HepG2 (cell line): ENCODE results near the gene TJAP1. TPM values are rescaled to one million over a fixed set of nuclear protein-coding genes. Genes with fewer than 3 reads are reported as not detected.

Experiments used
- FOXC1 ChIP-seq: sonication (generic); formaldehyde crosslinking; IDR thresholded peaks from 2 replicates; pipeline ENCODE4 v1.8.0; 2022; ENCODE audit warnings: mild to moderate bottlenecking, missing genetic modification reagents, borderline replicate concordance
- HMGA1 ChIP-seq: sonication (generic); formaldehyde crosslinking; conservative IDR thresholded peaks from 2 replicates; pipeline ENCODE4 v1.4.0; 2020; ENCODE audit warnings: missing genetic modification reagents
- IRX3 ChIP-seq: sonication (generic); formaldehyde crosslinking; IDR thresholded peaks from 2 replicates; pipeline ENCODE4 v1.8.1; 2023; ENCODE audit warnings: mild to moderate bottlenecking, low read depth, missing genetic modification reagents, borderline replicate concordance
- KDM3A ChIP-seq: IDR thresholded peaks from 2 replicates; pipeline ENCODE4 v1.6.1; 2018; ENCODE audit warnings: low read depth, missing compliant biosample characterization
- KMT2A ChIP-seq: sonication (generic); formaldehyde crosslinking; IDR thresholded peaks from 2 replicates; pipeline ENCODE4 v1.4.0; 2020; ENCODE audit warnings: missing genetic modification reagents
- MYC ChIP-seq: sonication (generic); formaldehyde crosslinking; IDR thresholded peaks from 2 replicates; pipeline ENCODE4 v1.9.0; 2021; ENCODE audit warnings: missing genetic modification reagents, borderline replicate concordance
- NPAS2 ChIP-seq: sonication (generic); formaldehyde crosslinking; IDR thresholded peaks from 2 replicates; pipeline ENCODE4 v1.8.0; 2022; ENCODE audit warnings: mild to moderate bottlenecking, missing genetic modification reagents, borderline replicate concordance
- PLSCR1 ChIP-seq: sonication (generic); formaldehyde crosslinking; IDR thresholded peaks from 2 replicates; pipeline ENCODE4 v1.5.0; 2020; ENCODE audit warnings: missing genetic modification reagents, mild to moderate bottlenecking, borderline replicate concordance
- RFXANK ChIP-seq: IDR thresholded peaks from 2 replicates; pipeline ENCODE4 v1.6.1; 2016
- SOX6 ChIP-seq, 2 experiments: fragments of 450-650 bp in 1 of 2; sonication (generic) in 1 of 2; formaldehyde crosslinking in 1 of 2; IDR thresholded peaks; 2 replicates each; pipeline versions ENCODE4 v1.4.0 to v1.6.1; 2017 to 2020; ENCODE audit warnings: antibody characterized with exemption in 1 of 2, mild to moderate bottlenecking in 1 of 2, missing genetic modification reagents in 1 of 2
- SP1 ChIP-seq, 2 experiments: fragments of 450-650 bp in 1 of 2; sonication (generic) in 1 of 2; formaldehyde crosslinking in 1 of 2; IDR thresholded peaks; 2 replicates each; pipeline versions ENCODE4 v1.4.0 to v1.6.1; 2016 to 2020; ENCODE audit warnings: missing genetic modification reagents in 1 of 2
- SP140L ChIP-seq: sonication (generic); formaldehyde crosslinking; IDR thresholded peaks from 2 replicates; pipeline ENCODE4 v1.4.0; 2020; ENCODE audit warnings: missing genetic modification reagents, borderline replicate concordance
- SRY ChIP-seq: sonication (generic); formaldehyde crosslinking; IDR thresholded peaks from 2 replicates; pipeline ENCODE4 v1.8.0; 2022; ENCODE audit warnings: mild to moderate bottlenecking, missing genetic modification reagents
- SUZ12 ChIP-seq: fragments of 150-350 bp; IDR thresholded peaks from 2 replicates; pipeline ENCODE4 v1.6.1; 2014; ENCODE audit warnings: low read depth, low read length
- TBL1XR1 ChIP-seq: fragments of 150-350 bp; IDR thresholded peaks from 2 replicates; pipeline ENCODE4 v1.6.1; 2014; ENCODE audit warnings: borderline replicate concordance, low read length; ENCODE audit not compliant: partially characterized antibody
- ZBTB3 ChIP-seq: sonication (generic); formaldehyde crosslinking; IDR thresholded peaks from 2 replicates; pipeline ENCODE4 v1.4.0; 2020; ENCODE audit warnings: low read depth, mild to moderate bottlenecking, moderate library complexity, missing genetic modification reagents, borderline replicate concordance
- ZFP90 ChIP-seq: sonication (generic); formaldehyde crosslinking; IDR thresholded peaks from 2 replicates; pipeline ENCODE4 v1.8.0; 2022; ENCODE audit warnings: missing genetic modification reagents, mild to moderate bottlenecking, inconsistent platforms, borderline replicate concordance
- ZNF34 ChIP-seq: sonication (generic); formaldehyde crosslinking; IDR thresholded peaks from 2 replicates; pipeline ENCODE4 v1.4.0; 2020; ENCODE audit warnings: mild to moderate bottlenecking, missing genetic modification reagents, borderline replicate concordance
- ZNF546 ChIP-seq: sonication (generic); formaldehyde crosslinking; conservative IDR thresholded peaks from 2 replicates; pipeline ENCODE4 v1.8.1; 2023; ENCODE audit warnings: mild to moderate bottlenecking, missing genetic modification reagents
- ZNF589 ChIP-seq: sonication (generic); formaldehyde crosslinking; conservative IDR thresholded peaks from 2 replicates; pipeline ENCODE4 v1.8.0; 2022; ENCODE audit warnings: mild to moderate bottlenecking, moderate library complexity, missing genetic modification reagents
- ZNF619 ChIP-seq: sonication (generic); formaldehyde crosslinking; IDR thresholded peaks from 2 replicates; pipeline ENCODE4 v1.4.0; 2020; ENCODE audit warnings: mild to moderate bottlenecking, missing genetic modification reagents
- ZNF761 ChIP-seq: sonication (generic); formaldehyde crosslinking; conservative IDR thresholded peaks from 2 replicates; pipeline ENCODE4 v1.4.0; 2020; ENCODE audit warnings: mild to moderate bottlenecking, missing genetic modification reagents
- ZNF780A ChIP-seq: sonication (generic); formaldehyde crosslinking; IDR thresholded peaks from 2 replicates; pipeline ENCODE4 v1.8.0; 2022; ENCODE audit warnings: mild to moderate bottlenecking, missing genetic modification reagents, moderate library complexity
- polyA plus RNA-seq, 8 experiments: library from polyadenylated mRNA; depleted of rRNA in 3 of 8; stranded (reverse) in 7 of 8; unstranded in 1 of 8; fragments of >200 nt; fragmentation: Illumina TruSeq in 4 of 8; extraction: Trizol in 4 of 8; gene quantifications; 2 replicates each; pipeline versions ENCODE4 v1.2.1 to v1.2.3, GENCODE V29; 2011 to 2016; ENCODE audit warnings: low read depth in 4 of 8, missing spikeins in 1 of 8, mixed read lengths in 1 of 8; ENCODE audit not compliant: insufficient read depth in 1 of 8
- total RNA-seq, 5 experiments: library from RNA; depleted of rRNA; stranded (reverse); fragments of >200 nt; fragmentation: Illumina TruSeq; extraction: Trizol; gene quantifications; 2 replicates each; pipeline ENCODE4 v1.2.3, GENCODE V29; 2016; ENCODE audit warnings: low read depth in 1 of 5
- TF ChIP-seq, protein P1 (sequence below): sonication (generic); formaldehyde crosslinking; IDR thresholded peaks from 2 replicates; pipeline ENCODE4 v1.5.0; 2020; ENCODE audit warnings: missing genetic modification reagents
- TF ChIP-seq, protein P2 (sequence below): sonication (generic); formaldehyde crosslinking; IDR thresholded peaks from 2 replicates; pipeline ENCODE4 v1.4.0; 2020; ENCODE audit warnings: missing genetic modification reagents

Gene TJAP1
- total and polyA plus RNA-seq, 2 of the 13 experiments (the other 11 are each of a cell fraction or from before 2014, with no cell fraction given), result 15.7 to 41.6 TPM

DNA sequence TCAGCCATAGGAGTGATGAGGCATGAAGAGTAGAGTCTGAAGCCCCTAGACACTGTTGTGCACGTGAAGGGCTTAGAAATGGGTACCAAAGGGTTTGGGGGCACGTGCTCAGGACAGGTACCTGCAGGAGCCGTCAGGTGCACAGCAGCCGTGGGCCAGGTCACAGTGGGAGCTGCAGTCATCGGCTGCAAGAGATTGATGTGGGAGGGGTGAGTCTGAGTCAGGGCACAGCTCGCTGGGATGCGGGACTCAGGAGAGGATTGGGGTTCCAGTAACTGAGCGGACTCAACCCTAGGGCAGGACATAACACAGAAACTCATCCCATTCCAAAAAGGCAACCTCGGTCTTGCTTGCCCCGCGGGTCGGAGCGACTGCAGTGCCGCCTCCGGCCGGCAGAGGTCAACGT lies 23.1 kb upstream of the TJAP1 start (continued):
- TF ChIP-seq SUZ12 (no peak), HMGA1 (CRISPR knock-in tag) (no peak), RFXANK (no peak), ZNF546 (CRISPR knock-in tag) (no peak), NPAS2 (CRISPR knock-in tag) (no peak), SP1 (IDR thresholded peaks at IDR 0.05) (no peak), SP1 (CRISPR knock-in tag; IDR thresholded peaks at IDR 0.05) (no peak; the same call in 1 of the 2 replicates), ZNF34 (no peak), PLSCR1 (CRISPR knock-in tag) (no peak), IRX3 (CRISPR knock-in tag) (no peak), SP140L (CRISPR knock-in tag) (no peak), ZNF780A (no peak), ZNF619 (CRISPR knock-in tag) (no peak), ZNF589 (CRISPR knock-in tag) (no peak; the same call in 1 of the 2 replicates), ZBTB3 (CRISPR knock-in tag) (no peak), KMT2A (CRISPR knock-in tag) (no peak), ZFP90 (CRISPR knock-in tag) (no peak), KDM3A (CRISPR knock-in tag) (0 out of 2 replicates have a peak, but pooled peaks have one; percentile 54), FOXC1 (CRISPR knock-in tag) (no peak), SRY (no peak; the same call in 1 of the 2 replicates), ZNF761 (CRISPR knock-in tag) (no peak), MYC (CRISPR knock-in tag) (no peak), TBL1XR1 (no peak), SOX6 (IDR thresholded peaks at IDR 0.05) (no peak), SOX6 (CRISPR knock-in tag; IDR thresholded peaks at IDR 0.05) (no peak)
- TF ChIP-seq, protein P1, sequence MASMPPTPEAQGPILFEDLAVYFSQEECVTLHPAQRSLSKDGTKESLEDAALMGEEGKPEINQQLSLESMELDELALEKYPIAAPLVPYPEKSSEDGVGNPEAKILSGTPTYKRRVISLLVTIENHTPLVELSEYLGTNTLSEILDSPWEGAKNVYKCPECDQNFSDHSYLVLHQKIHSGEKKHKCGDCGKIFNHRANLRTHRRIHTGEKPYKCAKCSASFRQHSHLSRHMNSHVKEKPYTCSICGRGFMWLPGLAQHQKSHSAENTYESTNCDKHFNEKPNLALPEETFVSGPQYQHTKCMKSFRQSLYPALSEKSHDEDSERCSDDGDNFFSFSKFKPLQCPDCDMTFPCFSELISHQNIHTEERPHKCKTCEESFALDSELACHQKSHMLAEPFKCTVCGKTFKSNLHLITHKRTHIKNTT (CRISPR knock-in tag), result no peak
- TF ChIP-seq, protein P2, sequence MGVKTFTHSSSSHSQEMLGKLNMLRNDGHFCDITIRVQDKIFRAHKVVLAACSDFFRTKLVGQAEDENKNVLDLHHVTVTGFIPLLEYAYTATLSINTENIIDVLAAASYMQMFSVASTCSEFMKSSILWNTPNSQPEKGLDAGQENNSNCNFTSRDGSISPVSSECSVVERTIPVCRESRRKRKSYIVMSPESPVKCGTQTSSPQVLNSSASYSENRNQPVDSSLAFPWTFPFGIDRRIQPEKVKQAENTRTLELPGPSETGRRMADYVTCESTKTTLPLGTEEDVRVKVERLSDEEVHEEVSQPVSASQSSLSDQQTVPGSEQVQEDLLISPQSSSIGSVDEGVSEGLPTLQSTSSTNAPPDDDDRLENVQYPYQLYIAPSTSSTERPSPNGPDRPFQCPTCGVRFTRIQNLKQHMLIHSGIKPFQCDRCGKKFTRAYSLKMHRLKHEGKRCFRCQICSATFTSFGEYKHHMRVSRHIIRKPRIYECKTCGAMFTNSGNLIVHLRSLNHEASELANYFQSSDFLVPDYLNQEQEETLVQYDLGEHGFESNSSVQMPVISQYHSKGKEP (CRISPR knock-in tag), result no peak
